Hypothalamus (tissue), 51 donors: ENCODE results near the gene ERVFRD-1.

Source experiments
- DNase-seq, 51 donors: peaks; one replicate each; lab custom pipeline; 2025; lab: John Stamatoyannopoulos, UW

Gene ERVFRD-1

DNA sequence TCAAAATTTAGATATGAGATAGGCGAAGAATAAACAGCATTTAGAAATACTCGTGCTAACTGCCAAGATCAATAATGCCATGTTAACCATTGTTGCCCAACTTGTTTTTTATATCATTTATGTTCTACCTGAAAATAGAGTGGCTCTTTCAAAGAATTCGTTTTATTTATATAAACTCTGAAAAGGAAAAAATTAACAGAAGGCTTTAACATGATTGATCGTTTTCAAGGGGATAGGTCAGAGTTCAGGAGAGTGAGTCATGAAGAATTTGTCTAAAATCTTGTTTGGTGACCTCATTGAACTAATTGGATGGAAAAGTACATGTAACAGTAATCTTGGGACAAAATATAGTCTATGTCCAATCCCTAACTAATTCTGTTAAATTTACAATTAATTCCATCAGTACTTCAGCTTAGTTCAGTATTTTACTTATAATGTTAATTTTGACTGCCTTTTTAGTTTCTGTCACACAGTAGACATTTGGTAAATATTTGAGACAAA is 56.3 kb downstream of the ERVFRD-1 start:
- DNase-seq, result no peak

DNA sequence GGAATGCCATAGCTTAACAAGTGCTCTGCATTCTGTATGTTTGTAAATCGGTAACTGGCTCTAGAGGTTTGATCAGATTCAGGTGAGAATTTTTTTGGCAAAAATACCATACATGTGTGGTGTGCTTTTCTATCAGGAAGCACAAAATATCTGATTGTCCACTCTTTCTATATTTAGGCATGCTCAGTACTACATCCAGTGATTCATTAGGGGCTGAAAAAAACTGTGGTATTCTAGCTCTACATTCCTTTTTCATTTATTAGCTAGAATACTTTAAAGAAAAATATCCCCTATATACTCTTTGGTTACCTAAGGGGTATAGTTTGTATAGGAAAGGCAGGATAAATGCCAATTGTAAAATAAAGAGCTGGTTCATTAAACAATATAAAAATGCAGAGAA is 56.8 kb downstream of the ERVFRD-1 start:
- no peak for DNase-seq

DNA sequence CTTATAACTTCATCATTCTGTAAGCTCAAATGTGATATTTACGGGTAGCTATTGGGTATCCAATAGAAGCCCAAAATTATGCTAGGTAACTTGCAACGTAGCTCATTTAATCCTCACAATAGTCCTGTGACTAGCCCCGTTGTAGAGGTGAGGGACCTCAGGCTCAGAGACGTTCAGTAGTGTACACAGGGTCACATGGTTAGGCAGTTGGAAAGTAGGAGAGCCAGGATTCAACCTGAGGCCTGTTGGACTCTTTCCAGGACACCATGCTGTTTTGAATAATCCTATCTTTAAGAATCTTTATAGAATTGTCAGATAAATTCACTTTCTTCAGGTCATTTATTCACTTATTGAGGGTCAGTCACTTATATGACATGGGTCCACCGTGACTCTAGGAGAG is 58.2 kb downstream of the ERVFRD-1 start:
- DNase-seq, result no peak
